ENCODE results near the gene AGRN.
A peak's percentile ranks its signal among the peaks of the same experiment; 100 is the strongest.

Gene AGRN

DNA sequence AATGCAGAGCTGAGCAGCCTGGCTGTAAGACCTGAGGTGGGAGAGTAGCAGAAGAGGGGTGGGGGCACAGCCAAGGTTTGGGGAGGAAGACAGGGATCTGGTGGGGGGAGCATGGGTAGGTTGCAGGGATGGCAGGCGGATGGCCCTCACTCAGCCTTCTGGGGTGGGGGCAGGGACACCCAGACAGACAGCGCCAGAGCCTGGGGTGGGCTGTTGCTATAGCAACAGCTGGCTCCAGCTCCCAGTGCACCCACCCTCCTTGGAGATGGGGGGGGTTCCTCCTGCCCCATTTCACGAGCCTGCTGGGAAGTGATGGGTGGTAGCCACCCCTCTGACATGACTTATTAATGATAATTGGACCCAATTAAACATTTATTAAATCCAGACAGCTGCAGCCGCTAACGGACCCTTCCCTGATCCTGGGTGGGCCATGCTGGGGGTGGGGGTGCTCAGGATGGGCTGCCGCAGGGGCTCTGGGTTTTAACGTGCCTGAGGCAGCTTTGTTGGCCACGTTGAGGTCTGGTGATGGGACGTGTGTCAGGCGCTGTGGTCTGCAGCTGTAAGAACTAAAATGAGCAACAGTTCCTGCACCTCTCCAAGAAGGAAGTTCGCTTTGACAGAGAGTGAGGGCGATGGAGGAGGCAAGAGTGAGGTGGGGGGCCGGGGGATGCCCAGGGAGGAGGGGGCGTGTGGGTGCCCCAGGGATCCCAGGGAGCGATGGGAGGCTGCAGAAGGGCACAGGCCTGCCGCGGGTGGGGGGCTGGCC lies 19.4 kb downstream of the AGRN start:
- TF ChIP-seq GATA1 (IDR thresholded peaks at IDR 0.05; ENCODE audit: low read depth, low read length) (no peak), POLR2A (IDR thresholded peaks at IDR 0.05; ENCODE audit: low read length) (no peak)
- no peak for DNase-seq

DNA sequence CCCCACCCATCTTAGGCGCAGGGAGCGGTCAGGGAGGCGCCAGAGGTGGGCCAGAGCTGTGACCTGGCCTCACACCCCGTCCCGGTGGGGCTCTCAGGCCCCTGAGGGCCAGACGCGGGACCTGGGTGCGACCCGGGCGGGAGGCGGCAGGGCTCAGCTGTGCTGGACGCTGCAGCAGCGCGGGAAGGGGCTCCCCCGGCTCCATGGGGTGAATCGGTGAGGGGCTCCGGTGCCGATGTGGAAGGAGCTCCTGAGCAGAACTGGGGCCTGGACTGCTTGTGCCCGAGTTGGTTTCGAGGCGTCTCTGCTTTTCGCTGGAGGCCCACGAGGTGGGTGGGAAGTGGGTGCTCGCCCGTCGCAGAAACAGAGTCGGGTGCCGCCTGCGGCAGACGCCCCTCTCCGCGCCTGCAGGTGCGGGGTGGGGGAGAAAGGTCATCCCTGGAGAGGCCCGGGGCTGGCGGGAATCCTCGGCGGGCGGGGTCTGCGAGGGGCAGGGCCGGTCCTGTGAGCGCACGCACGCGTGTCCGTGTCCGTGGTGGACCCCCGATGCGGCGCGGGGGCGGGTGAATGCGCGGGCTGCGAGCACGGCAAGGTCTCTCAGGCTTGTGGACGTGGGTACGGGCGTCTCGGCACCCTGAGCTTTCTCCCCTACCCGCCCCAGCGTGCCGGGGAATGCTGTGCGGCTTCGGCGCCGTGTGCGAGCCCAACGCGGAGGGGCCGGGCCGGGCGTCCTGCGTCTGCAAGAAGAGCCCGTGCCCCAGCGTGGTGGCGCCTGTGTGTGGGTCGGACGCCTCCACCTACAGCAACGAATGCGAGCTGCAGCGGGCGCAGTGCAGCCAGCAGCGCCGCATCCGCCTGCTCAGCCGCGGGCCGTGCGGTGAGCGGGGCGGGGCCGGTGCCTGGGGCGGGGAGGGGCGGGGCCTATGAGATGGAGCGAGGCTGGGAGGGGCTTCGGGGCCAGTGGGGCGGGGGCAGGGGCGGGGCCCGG lies 20.4 kb downstream of the AGRN start:
- DNase-seq: peak; percentile 85 to 89
- TF ChIP-seq GATA1 (IDR thresholded peaks at IDR 0.05; ENCODE audit: low read depth, low read length): no peak
- no peak for TF ChIP-seq POLR2A (IDR thresholded peaks at IDR 0.05; ENCODE audit: low read length)

DNA sequence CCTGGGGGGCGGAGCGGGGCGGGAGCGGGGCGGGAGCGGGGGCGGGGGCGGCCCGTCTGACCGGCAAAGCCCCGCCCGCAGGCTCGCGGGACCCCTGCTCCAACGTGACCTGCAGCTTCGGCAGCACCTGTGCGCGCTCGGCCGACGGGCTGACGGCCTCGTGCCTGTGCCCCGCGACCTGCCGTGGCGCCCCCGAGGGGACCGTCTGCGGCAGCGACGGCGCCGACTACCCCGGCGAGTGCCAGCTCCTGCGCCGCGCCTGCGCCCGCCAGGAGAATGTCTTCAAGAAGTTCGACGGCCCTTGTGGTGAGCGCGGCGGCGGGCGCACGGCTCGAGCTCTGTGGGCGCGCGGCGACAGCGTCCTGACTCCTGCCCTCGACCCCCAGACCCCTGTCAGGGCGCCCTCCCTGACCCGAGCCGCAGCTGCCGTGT lies 21.2 kb downstream of the AGRN start:
- TF ChIP-seq POLR2A (IDR thresholded peaks at IDR 0.05; ENCODE audit: low read length) (no peak), GATA1 (IDR thresholded peaks at IDR 0.05; ENCODE audit: low read depth, low read length) (no peak)
- DNase-seq: no peak

DNA sequence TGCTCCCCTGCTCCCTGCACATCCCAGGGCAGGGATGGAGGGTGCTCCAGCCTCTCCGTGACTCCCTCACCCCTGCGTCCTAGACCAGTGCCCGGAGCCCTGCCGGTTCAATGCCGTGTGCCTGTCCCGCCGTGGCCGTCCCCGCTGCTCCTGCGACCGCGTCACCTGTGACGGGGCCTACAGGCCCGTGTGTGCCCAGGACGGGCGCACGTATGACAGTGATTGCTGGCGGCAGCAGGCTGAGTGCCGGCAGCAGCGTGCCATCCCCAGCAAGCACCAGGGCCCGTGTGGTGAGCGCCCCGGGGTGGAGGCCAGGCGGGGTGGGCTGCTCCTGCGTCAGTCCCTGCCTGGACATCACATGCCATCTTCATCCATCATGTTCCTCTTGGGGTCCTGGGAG lies 22.0 kb downstream of the AGRN start:
- no peak for DNase-seq
- TF ChIP-seq GATA1 (IDR thresholded peaks at IDR 0.05; ENCODE audit: low read depth, low read length): no peak
- no peak for TF ChIP-seq POLR2A (IDR thresholded peaks at IDR 0.05; ENCODE audit: low read length)

DNA sequence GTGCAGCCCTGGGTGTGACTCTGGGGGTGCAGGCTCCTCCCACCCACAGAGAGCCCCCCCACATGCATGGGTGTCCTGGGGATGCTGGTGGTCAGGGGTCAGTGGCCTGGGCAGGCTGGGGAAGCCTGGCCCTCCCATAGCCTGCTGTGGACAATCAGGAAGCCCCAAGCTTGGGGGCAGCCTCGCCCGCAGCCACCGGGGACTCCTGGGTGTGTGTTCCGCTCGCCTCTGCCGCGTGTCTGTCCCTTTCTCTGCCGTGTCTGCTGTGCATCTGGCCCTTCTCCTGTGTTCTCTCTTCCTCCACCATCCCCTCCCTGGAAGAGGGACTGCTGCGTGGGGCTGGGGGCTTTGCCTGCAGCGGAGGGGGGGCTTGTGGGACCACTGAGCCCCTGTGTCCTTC lies 22.9 kb downstream of the AGRN start:
- DNase-seq: peak; percentile 21 to 30
- TF ChIP-seq GATA1 (IDR thresholded peaks at IDR 0.05; ENCODE audit: low read depth, low read length): no peak
- TF ChIP-seq POLR2A (IDR thresholded peaks at IDR 0.05; ENCODE audit: low read length): no peak

DNA sequence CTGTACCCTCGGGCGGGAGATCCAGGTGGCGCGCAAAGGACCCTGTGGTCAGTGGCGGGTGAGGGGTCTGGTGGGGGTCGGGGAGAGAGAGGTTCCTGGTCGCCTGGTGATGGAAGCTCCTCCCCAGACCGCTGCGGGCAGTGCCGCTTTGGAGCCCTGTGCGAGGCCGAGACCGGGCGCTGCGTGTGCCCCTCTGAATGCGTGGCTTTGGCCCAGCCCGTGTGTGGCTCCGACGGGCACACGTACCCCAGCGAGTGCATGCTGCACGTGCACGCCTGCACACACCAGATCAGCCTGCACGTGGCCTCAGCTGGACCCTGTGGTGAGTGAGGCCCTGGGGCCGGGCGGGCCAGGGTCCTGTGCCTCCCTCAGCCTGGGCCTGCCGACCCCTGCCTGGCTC lies 23.5 kb downstream of the AGRN start:
- no peak for DNase-seq
- TF ChIP-seq POLR2A (IDR thresholded peaks at IDR 0.05; ENCODE audit: low read length) (no peak), GATA1 (IDR thresholded peaks at IDR 0.05; ENCODE audit: low read depth, low read length) (no peak)

DNA sequence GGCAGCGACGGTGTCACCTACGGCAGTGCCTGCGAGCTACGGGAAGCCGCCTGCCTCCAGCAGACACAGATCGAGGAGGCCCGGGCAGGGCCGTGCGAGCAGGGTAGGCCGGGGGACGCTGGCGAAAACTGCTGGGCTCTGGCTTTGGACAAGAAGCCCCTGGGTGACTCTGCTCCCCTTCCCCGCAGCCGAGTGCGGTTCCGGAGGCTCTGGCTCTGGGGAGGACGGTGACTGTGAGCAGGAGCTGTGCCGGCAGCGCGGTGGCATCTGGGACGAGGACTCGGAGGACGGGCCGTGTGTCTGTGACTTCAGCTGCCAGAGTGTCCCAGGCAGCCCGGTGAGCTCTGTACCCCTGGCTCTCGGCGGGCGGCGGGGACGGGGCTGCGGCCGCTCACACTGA lies 24.0 kb downstream of the AGRN start:
- DNase-seq: no peak
- TF ChIP-seq POLR2A (IDR thresholded peaks at IDR 0.05; ENCODE audit: low read length): no peak
- TF ChIP-seq GATA1 (IDR thresholded peaks at IDR 0.05; ENCODE audit: low read depth, low read length): no peak

DNA sequence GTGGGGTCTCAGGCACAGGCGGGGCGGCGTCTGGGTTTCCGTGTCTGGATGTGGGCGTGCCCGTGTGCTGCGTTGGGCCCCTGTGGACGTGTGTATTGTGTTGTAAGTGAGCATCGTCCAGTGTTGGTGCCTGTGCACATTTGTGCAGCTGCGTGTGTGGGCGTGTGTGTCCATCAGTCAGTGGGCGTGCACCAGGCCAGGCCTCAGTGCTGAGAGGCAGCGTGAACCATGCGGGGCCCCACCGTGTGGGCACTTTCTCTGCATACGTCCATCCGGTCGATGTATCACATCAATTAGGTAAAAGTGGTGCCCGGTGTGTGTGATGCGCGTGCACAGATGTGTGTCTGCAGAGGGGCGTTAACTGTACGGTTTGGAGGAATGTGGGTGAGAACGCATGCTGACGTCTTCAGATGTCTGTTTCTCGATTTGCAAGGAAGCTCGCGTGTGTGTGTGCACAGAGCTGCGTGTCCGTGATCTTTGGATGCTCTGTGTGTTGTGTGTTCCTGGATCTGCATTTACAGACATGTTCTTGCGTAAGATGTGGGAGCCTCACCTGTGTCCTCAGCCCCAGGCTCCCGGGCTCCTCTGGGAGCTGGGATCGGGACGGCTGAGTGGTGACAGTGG lies 24.6 kb downstream of the AGRN start:
- DNase-seq: no peak
- no peak for TF ChIP-seq POLR2A (IDR thresholded peaks at IDR 0.05; ENCODE audit: low read length)

DNA sequence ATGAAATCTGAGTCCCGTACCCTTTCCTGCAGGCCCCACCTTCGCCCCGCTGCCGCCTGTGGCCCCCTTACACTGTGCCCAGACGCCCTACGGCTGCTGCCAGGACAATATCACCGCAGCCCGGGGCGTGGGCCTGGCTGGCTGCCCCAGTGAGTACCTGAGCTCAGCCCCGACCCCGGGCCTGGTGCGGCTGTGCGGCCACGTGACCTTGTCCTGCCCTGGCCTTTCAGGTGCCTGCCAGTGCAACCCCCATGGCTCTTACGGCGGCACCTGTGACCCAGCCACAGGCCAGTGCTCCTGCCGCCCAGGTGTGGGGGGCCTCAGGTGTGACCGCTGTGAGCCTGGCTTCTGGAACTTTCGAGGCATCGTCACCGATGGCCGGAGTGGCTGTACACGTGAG lies 25.2 kb downstream of the AGRN start:
- DNase-seq: no peak
- TF ChIP-seq POLR2A (IDR thresholded peaks at IDR 0.05; ENCODE audit: low read length) (no peak), GATA1 (IDR thresholded peaks at IDR 0.05; ENCODE audit: low read depth, low read length) (no peak)

DNA sequence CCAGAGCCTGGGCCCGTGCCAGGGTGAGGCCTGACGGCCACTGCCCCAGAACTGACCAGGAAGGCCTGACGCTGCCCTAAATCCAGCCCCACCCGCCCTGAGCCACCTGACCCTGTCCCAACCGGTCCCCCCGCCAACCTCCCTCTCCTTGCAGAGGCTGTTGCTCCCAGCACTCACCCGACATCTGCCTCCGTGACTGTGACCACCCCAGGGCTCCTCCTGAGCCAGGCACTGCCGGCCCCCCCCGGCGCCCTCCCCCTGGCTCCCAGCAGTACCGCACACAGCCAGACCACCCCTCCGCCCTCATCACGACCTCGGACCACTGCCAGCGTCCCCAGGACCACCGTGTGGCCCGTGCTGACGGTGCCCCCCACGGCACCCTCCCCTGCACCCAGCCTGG lies 26.3 kb downstream of the AGRN start:
- no peak for DNase-seq
- no peak for TF ChIP-seq GATA1 (IDR thresholded peaks at IDR 0.05; ENCODE audit: low read depth, low read length)
- no peak for TF ChIP-seq POLR2A (IDR thresholded peaks at IDR 0.05; ENCODE audit: low read length)

DNA sequence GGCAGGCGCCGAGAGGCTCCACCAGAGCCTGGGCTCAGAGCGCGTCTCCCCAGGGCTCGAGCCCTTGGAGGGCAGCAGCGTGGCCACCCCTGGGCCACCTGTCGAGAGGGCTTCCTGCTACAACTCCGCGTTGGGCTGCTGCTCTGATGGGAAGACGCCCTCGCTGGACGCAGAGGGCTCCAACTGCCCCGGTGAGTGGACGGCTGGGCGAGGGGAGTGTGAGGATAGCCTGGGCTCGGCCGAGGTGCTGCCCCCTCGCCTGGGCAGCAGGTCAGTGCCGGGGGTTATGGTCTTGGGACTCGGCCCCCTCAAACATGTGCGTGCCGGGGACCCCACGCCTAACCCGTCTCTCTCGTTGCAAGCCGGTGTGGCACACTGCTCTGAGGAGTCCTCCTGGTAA lies 26.8 kb downstream of the AGRN start:
- no peak for DNase-seq
- TF ChIP-seq POLR2A (IDR thresholded peaks at IDR 0.05; ENCODE audit: low read length) (no peak), GATA1 (IDR thresholded peaks at IDR 0.05; ENCODE audit: low read depth, low read length) (no peak)

DNA sequence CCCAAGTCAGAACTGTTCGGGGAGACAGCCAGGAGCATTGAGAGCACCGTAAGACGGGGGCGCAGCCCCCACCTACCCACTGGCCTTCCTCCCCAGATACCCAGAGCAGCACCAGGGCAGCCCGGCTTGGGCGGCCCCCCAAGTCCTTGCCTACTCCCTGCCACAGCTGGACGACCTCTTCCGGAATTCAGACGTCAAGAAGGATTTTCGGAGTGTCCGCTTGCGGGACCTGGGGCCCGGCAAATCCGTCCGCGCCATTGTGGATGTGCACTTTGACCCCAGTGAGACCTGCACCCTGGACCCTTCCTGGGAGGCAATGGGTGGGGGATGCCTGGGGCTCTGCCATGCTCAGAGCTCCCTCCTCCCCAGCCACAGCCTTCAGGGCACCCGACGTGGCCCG lies 27.5 kb downstream of the AGRN start:
- TF ChIP-seq GATA1 (IDR thresholded peaks at IDR 0.05; ENCODE audit: low read depth, low read length) (no peak), POLR2A (IDR thresholded peaks at IDR 0.05; ENCODE audit: low read length) (no peak)
- DNase-seq: no peak

DNA sequence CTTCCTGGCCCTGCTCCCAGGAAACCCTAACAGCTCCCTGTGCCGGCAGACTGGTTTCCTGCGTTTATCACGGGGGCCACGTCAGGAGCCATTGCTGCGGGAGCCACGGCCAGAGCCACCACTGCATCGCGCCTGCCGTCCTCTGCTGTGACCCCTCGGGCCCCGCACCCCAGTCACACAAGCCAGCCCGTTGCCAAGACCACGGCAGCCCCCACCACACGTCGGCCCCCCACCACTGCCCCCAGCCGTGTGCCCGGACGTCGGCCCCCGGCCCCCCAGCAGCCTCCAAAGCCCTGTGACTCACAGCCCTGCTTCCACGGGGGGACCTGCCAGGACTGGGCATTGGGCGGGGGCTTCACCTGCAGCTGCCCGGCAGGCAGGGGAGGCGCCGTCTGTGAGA lies 28.0 kb downstream of the AGRN start:
- no peak for TF ChIP-seq POLR2A (IDR thresholded peaks at IDR 0.05; ENCODE audit: low read length)
- no peak for TF ChIP-seq GATA1 (IDR thresholded peaks at IDR 0.05; ENCODE audit: low read depth, low read length)

DNA sequence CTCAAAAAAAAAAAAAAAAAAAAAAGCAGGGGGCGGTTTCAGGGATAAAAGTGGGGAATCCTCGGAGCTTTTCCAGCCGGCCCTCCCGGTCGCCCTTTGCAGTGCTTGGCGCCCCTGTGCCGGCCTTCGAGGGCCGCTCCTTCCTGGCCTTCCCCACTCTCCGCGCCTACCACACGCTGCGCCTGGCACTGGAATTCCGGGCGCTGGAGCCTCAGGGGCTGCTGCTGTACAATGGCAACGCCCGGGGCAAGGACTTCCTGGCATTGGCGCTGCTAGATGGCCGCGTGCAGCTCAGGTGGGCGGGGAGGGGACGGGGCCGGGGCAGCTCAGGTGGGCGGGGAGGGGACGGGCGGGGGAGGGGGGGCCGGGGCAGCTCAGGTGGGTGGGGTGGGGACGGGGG lies 28.8 kb downstream of the AGRN start:
- no peak for TF ChIP-seq POLR2A (IDR thresholded peaks at IDR 0.05; ENCODE audit: low read length)
- TF ChIP-seq GATA1 (IDR thresholded peaks at IDR 0.05; ENCODE audit: low read depth, low read length): no peak
- no peak for DNase-seq

More for the DNA sequence above, 28.0 kb downstream of the AGRN start:
- DNase-seq: no peak

Measured in erythroblast (primary cell).